ENCODE results near the gene SYNGR4. TPM values are rescaled to one million over a fixed set of nuclear protein-coding genes. Genes with fewer than 3 reads are reported as not detected.

Gene SYNGR4
- polyA plus RNA-seq, 1 experiment = not detected

DNA sequence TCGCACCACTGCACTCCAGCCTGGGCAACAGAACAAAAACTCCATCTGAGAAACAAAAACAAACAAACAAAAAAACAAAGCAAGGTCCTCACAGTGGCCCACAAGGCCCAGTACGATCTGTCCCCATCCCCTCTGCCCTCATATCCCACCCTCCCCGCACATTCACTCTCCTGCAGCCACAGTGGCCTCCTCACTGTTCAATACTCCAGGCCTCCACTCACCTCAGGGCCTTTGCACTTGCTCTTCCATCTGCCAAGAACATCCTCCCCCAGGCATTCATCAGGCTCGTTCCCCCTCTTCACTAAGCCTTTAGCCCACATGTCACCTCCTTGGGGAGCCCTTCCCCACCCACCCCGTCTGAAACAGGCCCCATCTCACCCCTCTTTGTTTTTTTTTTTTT lies 5.0 kb upstream of the SYNGR4 start:
- H3K9me3 ChIP-seq (ENCODE audit: control insufficient read depth, insufficient read depth, low read length) = no peaks in the 10 kb centered on the region
- CTCF ChIA-PET = no interaction called here
- H3K4me3 ChIP-seq (ENCODE audit: low read depth, low read length) = no peak overlapping the region
- H3K27ac ChIP-seq (ENCODE audit: low read depth, low read length) = no peak overlapping the region
- POLR2A ChIA-PET = no interaction called here
- TF ChIP-seq CTCF (IDR thresholded peaks at IDR 0.05; ENCODE audit: low read depth, low read length) = no peak
- no peak for DNase-seq (ENCODE audit: low read depth, low spot score)
- no peaks in the 10 kb centered on the region for H3K27me3 ChIP-seq (ENCODE audit: control insufficient read depth, insufficient read depth, low read length)

GRCh38 chr19:48361912-48362311 lies 2.3 kb upstream of the SYNGR4 start:
- CTCF ChIA-PET = interaction anchor here (2.9 kb wide), 1 partner anchor 30 kb away, joined by 22 read pairs; the partner anchor contains the start of gene KDELR1

DNA sequence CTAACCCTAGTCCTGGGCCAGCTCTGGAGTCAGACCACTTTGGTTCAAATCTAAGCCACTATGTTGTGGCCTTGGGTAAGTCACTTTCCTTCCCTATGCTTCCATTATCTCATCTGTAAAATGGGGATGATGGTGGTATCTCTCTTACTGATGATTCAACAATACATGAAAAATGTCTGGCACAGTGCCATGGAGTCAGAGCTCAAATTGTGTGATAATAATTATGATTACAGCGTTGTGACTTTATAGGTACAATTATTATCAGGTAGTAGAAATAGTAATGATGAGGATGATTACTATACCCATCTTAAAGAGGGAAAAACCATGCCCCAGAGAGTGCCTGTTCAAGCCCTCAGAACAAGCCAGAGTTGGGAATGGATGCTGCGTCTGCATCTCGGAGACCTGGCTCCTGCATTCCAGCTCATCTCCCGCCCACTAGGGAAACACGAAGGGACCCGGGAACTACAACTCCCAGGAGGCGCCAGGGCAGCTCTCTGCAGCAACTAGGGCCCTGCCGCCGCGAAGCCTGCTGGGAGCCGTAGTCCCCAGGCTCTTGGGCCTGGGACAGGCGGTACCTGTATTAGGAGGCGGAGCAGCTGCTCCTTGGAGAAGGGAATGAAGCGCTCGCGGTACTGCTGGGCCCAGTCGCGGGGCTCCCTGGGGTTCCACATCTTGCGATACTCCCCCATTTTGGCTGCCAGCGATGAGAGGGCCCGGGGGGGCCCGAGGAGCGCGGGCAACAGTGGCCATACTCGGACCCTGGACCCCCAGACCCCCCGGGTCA lies 1.3 kb upstream of the SYNGR4 start:
- Histone ChIP-seq H3K4me3 (ENCODE audit: low read depth, low read length) (peak overlapping the region; percentile 72), H3K9me3 (ENCODE audit: control insufficient read depth, insufficient read depth, low read length) (no peaks in the 10 kb centered on the region), H3K27ac (ENCODE audit: low read depth, low read length) (peak overlapping the region; percentile 85), H3K27me3 (ENCODE audit: control insufficient read depth, insufficient read depth, low read length) (no peaks in the 10 kb centered on the region)
- POLR2A ChIA-PET = interaction anchor here (0.7 to 2.2 kb wide), 7 partner anchors 12 to 256 kb away, joined by 3 to 24 read pairs (median 4); partner anchors contain the start of genes GRIN2D, KDELR1, RPL18 and SPHK2
- CTCF ChIA-PET = interaction anchor here (0.5 to 2.9 kb wide), 5 partner anchors 12 to 481 kb away, joined by 3 to 22 read pairs (median 4); partner anchors contain the start of gene KDELR1
- TF ChIP-seq CTCF (IDR thresholded peaks at IDR 0.05; ENCODE audit: low read depth, low read length) = 0 out of 2 replicates have a peak, but pooled peaks have one; percentile 13
- peak; percentile 82 for DNase-seq (ENCODE audit: low read depth, low spot score)

More at GRCh38 chr19:48361912-48362311, 2.3 kb upstream of the SYNGR4 start:
- Histone ChIP-seq H3K27me3 (ENCODE audit: control insufficient read depth, insufficient read depth, low read length) (no peaks in the 10 kb centered on the region), H3K9me3 (ENCODE audit: control insufficient read depth, insufficient read depth, low read length) (no peaks in the 10 kb centered on the region), H3K4me3 (ENCODE audit: low read depth, low read length) (no peak overlapping the region), H3K27ac (ENCODE audit: low read depth, low read length) (no peak overlapping the region)
- POLR2A ChIA-PET = no interaction called here
- no peak for TF ChIP-seq CTCF (IDR thresholded peaks at IDR 0.05; ENCODE audit: low read depth, low read length)
- no peak for DNase-seq (ENCODE audit: low read depth, low spot score)

- H3K27ac ChIP-seq (ENCODE audit: low read depth, low read length) = peak overlapping the region; percentile 85
- POLR2A ChIA-PET = interaction anchor here (0.6 to 2.2 kb wide), 9 partner anchors 12 to 402 kb away, joined by 3 to 24 read pairs (median 4); partner anchors contain the start of genes GRIN2D, KDELR1, RPL18 and SPHK2
- H3K9me3 ChIP-seq (ENCODE audit: control insufficient read depth, insufficient read depth, low read length) = no peaks in the 10 kb centered on the region
- no peaks in the 10 kb centered on the region for H3K27me3 ChIP-seq (ENCODE audit: control insufficient read depth, insufficient read depth, low read length)
- H3K4me3 ChIP-seq (ENCODE audit: low read depth, low read length) = peak overlapping the region; percentile 72
- TF ChIP-seq CTCF (IDR thresholded peaks at IDR 0.05; ENCODE audit: low read depth, low read length) = no peak
- CTCF ChIA-PET = interaction anchor here (0.7 to 2.9 kb wide), 5 partner anchors 12 to 82 kb away, joined by 3 to 22 read pairs (median 3); partner anchors contain the start of gene KDELR1
- DNase-seq (ENCODE audit: low read depth, low spot score) = no peak
Measured at GRCh38 chr19:48363500-48363809, 712 bp upstream of the SYNGR4 start.
